ENCODE measurements around the gene FLNA.
"Not testable (repeated sequence)": the region's sequence is repeated elsewhere in the genome, so short reads cannot be mapped to it uniquely, and the experiment has no call there.

The FLNA gene

GRCh38 chrX:154302998-154303397 is 71.4 kb downstream of the FLNA start:
- not testable (repeated sequence) for DNase-seq

- no peak for DNase-seq
Measured at GRCh38 chrX:154300816-154301215, 73.6 kb downstream of the FLNA start.
